Measurements from ENCODE around the gene GID8. TPM values are rescaled to one million over a fixed set of nuclear protein-coding genes. Genes with fewer than 3 reads are reported as not detected.

GID8 gene
- polyA plus RNA-seq, 1 donor from 2014 or later, result 54.8 TPM

DNA sequence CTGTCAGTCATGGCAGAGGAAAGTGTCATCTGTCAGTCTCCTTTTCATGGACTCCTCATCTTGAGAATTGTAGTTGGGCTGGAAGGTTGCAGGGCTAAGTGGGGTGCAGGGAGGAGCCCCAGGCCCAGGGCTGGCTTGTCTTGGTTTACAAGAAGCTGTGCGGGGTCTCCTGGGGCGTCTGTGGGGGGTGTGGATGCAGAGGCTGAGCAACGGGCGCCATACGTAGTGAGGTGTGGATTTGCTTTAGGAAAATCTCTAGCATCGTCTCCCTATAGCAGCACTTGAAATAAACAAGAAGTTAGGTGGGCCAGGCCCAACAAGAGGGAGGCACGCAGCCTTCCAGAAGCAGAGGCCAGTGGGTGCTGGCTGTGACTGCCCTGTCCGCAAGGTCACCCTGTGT is 12.8 kb downstream of the GID8 start:
- no peaks in the 10 kb centered on the region for H3K9me2 ChIP-seq (ENCODE audit: insufficient read depth, low read length)
- TF ChIP-seq POLR2AphosphoS5 (IDR thresholded peaks at IDR 0.05), result no peak
- no peak for TF ChIP-seq SMC3 (conservative IDR thresholded peaks at IDR 0.05; ENCODE audit: poor library complexity)
- no peak for TF ChIP-seq EZH2 (IDR thresholded peaks at IDR 0.05; ENCODE audit: borderline replicate concordance, insufficient read depth, low read length, poor library complexity, severe bottlenecking)
- no peak for TF ChIP-seq TAF1 (IDR thresholded peaks at IDR 0.05; ENCODE audit: low read depth)
- no peaks in the 10 kb centered on the region for H3K27me3 ChIP-seq (ENCODE audit: insufficient read depth, low read depth, low read length)
- H3K79me2 ChIP-seq (replicated peaks; ENCODE audit: insufficient read depth, low read length), result no peaks in the 10 kb centered on the region
- no peaks in the 10 kb centered on the region for H3F3A ChIP-seq (ENCODE audit: insufficient read depth, low read length, poor library complexity, severe bottlenecking)
- no peaks in the 10 kb centered on the region for H3K9me3 ChIP-seq (ENCODE audit: low read length)
- H3K4me2 ChIP-seq (ENCODE audit: low read length), result no peak overlapping the region
- H3K9ac ChIP-seq (ENCODE audit: low read length), result no peak overlapping the region
- H3K27ac ChIP-seq (ENCODE audit: low read length), result no peak overlapping the region
- H2AFZ ChIP-seq (ENCODE audit: low read depth, low read length), result no peak overlapping the region
- H3K36me3 ChIP-seq (ENCODE audit: insufficient read depth, low read length), result peaks cover 10% of the 10 kb centered on the region
- no peaks in the 10 kb centered on the region for H4K20me1 ChIP-seq (ENCODE audit: insufficient read depth)
- H3K4me3 ChIP-seq (ENCODE audit: low read length), result no peak overlapping the region

DNA sequence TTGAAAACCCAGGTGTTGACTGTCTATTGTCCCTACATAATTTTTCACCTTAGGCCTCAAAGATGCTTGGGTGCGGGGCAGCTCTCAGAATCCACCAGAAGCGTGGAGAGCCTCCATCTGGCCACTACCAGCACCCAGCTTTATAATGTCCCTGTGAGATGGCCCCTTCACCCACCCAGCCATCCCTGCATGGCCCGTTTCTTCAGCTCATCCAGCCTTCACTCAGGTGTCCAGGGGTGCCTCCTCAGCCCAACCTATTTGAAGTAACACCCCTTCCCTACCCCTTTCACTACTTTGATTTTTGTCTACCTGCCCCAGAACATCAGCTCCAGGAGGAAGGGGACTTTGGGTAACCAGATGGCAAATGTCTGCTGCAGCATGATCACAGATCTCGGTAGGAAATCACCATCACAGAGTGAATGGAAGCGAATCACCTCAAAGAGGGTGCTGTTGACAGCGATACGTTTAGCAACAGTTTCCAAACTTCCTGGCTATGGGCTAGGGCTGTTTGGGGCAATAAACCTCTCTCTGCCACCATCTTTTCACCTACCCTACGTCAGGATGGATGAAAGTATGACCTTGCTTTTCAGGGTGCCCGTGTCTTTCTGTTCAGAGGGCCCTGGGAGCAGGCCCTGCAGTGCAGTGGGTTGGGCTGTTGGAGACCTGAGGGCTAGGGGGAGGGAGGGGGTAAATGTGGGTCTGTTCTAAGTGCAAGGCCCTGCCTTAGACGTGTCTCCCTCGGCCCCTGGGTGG is 13.4 kb downstream of the GID8 start:
- Histone ChIP-seq H3K27ac (ENCODE audit: low read length) (no peak overlapping the region), H3K9me3 (ENCODE audit: low read length) (no peaks in the 10 kb centered on the region), H3K36me3 (ENCODE audit: insufficient read depth, low read length) (peaks cover 10% of the 10 kb centered on the region), H3F3A (ENCODE audit: insufficient read depth, low read length, poor library complexity, severe bottlenecking) (no peaks in the 10 kb centered on the region), H3K9me2 (ENCODE audit: insufficient read depth, low read length) (no peaks in the 10 kb centered on the region), H3K9ac (ENCODE audit: low read length) (no peak overlapping the region), H2AFZ (ENCODE audit: low read depth, low read length) (no peak overlapping the region), H3K4me2 (ENCODE audit: low read length) (no peak overlapping the region), H3K79me2 (replicated peaks; ENCODE audit: insufficient read depth, low read length) (no peaks in the 10 kb centered on the region), H3K4me3 (ENCODE audit: low read length) (no peak overlapping the region), H3K27me3 (ENCODE audit: insufficient read depth, low read depth, low read length) (no peaks in the 10 kb centered on the region), H4K20me1 (ENCODE audit: insufficient read depth) (no peaks in the 10 kb centered on the region)
- TF ChIP-seq MXI1 (conservative IDR thresholded peaks at IDR 0.05; ENCODE audit: poor library complexity, severe bottlenecking) (no peak), RAD21 (conservative IDR thresholded peaks at IDR 0.05) (no peak), EP300 (conservative IDR thresholded peaks at IDR 0.05; ENCODE audit: poor library complexity, severe bottlenecking) (no peak), POLR2AphosphoS5 (IDR thresholded peaks at IDR 0.05) (no peak), EZH2 (IDR thresholded peaks at IDR 0.05; ENCODE audit: borderline replicate concordance, insufficient read depth, low read length, poor library complexity, severe bottlenecking) (no peak), TAF1 (IDR thresholded peaks at IDR 0.05; ENCODE audit: low read depth) (no peak), SMC3 (conservative IDR thresholded peaks at IDR 0.05; ENCODE audit: poor library complexity) (no peak)
- TF ChIP-seq, protein P1, sequence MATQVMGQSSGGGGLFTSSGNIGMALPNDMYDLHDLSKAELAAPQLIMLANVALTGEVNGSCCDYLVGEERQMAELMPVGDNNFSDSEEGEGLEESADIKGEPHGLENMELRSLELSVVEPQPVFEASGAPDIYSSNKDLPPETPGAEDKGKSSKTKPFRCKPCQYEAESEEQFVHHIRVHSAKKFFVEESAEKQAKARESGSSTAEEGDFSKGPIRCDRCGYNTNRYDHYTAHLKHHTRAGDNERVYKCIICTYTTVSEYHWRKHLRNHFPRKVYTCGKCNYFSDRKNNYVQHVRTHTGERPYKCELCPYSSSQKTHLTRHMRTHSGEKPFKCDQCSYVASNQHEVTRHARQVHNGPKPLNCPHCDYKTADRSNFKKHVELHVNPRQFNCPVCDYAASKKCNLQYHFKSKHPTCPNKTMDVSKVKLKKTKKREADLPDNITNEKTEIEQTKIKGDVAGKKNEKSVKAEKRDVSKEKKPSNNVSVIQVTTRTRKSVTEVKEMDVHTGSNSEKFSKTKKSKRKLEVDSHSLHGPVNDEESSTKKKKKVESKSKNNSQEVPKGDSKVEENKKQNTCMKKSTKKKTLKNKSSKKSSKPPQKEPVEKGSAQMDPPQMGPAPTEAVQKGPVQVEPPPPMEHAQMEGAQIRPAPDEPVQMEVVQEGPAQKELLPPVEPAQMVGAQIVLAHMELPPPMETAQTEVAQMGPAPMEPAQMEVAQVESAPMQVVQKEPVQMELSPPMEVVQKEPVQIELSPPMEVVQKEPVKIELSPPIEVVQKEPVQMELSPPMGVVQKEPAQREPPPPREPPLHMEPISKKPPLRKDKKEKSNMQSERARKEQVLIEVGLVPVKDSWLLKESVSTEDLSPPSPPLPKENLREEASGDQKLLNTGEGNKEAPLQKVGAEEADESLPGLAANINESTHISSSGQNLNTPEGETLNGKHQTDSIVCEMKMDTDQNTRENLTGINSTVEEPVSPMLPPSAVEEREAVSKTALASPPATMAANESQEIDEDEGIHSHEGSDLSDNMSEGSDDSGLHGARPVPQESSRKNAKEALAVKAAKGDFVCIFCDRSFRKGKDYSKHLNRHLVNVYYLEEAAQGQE (IDR thresholded peaks at IDR 0.05; ENCODE audit: borderline replicate concordance), result no peak
- TF ChIP-seq, protein P2, sequence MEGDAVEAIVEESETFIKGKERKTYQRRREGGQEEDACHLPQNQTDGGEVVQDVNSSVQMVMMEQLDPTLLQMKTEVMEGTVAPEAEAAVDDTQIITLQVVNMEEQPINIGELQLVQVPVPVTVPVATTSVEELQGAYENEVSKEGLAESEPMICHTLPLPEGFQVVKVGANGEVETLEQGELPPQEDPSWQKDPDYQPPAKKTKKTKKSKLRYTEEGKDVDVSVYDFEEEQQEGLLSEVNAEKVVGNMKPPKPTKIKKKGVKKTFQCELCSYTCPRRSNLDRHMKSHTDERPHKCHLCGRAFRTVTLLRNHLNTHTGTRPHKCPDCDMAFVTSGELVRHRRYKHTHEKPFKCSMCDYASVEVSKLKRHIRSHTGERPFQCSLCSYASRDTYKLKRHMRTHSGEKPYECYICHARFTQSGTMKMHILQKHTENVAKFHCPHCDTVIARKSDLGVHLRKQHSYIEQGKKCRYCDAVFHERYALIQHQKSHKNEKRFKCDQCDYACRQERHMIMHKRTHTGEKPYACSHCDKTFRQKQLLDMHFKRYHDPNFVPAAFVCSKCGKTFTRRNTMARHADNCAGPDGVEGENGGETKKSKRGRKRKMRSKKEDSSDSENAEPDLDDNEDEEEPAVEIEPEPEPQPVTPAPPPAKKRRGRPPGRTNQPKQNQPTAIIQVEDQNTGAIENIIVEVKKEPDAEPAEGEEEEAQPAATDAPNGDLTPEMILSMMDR (IDR thresholded peaks at IDR 0.05; ENCODE audit: poor library complexity, severe bottlenecking), result no peak
